T-helper 22 cell (primary cell): ENCODE results near the gene MCRIP1.

ENCODE experiments used
- DNase-seq: peaks from one replicate; pipeline ENCODE4 v3.0.0-alpha.2; 2020; ENCODE audit warnings: low read depth

MCRIP1 gene

GRCh38 chr17:81833160-81833920 is at the start of gene MCRIP1:
MCRIP1 (minus strand) TSS chr17:81833291; CDS start chr17:81824506, 8,785 bp downstream.
- DNase-seq = peak; percentile 89

- no peak for DNase-seq
Observed at GRCh38 chr17:81879121-81879520, 46.0 kb upstream of the MCRIP1 start.

GRCh38 chr17:81878294-81878693 is 45.2 kb upstream of the MCRIP1 start:
- no peak for DNase-seq

GRCh38 chr17:81877569-81877968 is 44.5 kb upstream of the MCRIP1 start:
- no peak for DNase-seq

GRCh38 chr17:81871387-81872230 is 38.5 kb upstream of the MCRIP1 start:
- DNase-seq = peak; percentile 92

- no peak for DNase-seq
Observed at GRCh38 chr17:81870981-81871386, 37.9 kb upstream of the MCRIP1 start, which contains the start of gene ARHGDIA. ARHGDIA (minus strand) TSS chr17:81871337; CDS start chr17:81869930, 1,407 bp downstream.

- no peak for DNase-seq
Observed at GRCh38 chr17:81870131-81870980, 37.3 kb upstream of the MCRIP1 start.

GRCh38 chr17:81869221-81870130 is 36.4 kb upstream of the MCRIP1 start:
- no peak for DNase-seq

- DNase-seq = no peak
Observed at GRCh38 chr17:81868674-81869220, 35.7 kb upstream of the MCRIP1 start.

GRCh38 chr17:81867991-81868673 is 35.0 kb upstream of the MCRIP1 start:
- no peak for DNase-seq

GRCh38 chr17:81867170-81867990 is 34.3 kb upstream of the MCRIP1 start:
- DNase-seq = no peak

- no peak for DNase-seq
Observed at GRCh38 chr17:81866440-81867169, 33.5 kb upstream of the MCRIP1 start.

- no peak for DNase-seq
Observed at GRCh38 chr17:81865733-81866439, 32.8 kb upstream of the MCRIP1 start.

- no peak for DNase-seq
Observed at GRCh38 chr17:81865358-81865732, 32.3 kb upstream of the MCRIP1 start.

- no peak for DNase-seq
Observed at GRCh38 chr17:81863833-81864768, 31.0 kb upstream of the MCRIP1 start.

GRCh38 chr17:81863123-81863675 is 30.1 kb upstream of the MCRIP1 start:
- DNase-seq = no peak
